KMS-11 (cell line): ENCODE data around the gene ZCRB1.

Experiments used
- H2AFZ ChIP-seq: fragments of 200-600 bp; sonication (generic); 2 replicates; pipeline ENCODE4 v1.6.1; 2016; ENCODE audit warnings: antibody characterized with exemption, mixed run types, low read depth
- H3K27ac ChIP-seq: fragments of 200-600 bp; sonication (generic); 2 replicates; pipeline ENCODE4 v1.6.1; 2016; ENCODE audit warnings: mild to moderate bottlenecking, mixed run types
- H3K27me3 ChIP-seq: fragments of 200-600 bp; sonication (generic); 2 replicates; pipeline ENCODE4 v1.6.1; 2017; ENCODE audit warnings: mild to moderate bottlenecking, low read depth, mixed run types, moderate library complexity; ENCODE audit not compliant: insufficient read depth
- H3K36me3 ChIP-seq: fragments of 200-600 bp; sonication (generic); 2 replicates; pipeline ENCODE4 v1.6.1; 2017; ENCODE audit warnings: mild to moderate bottlenecking, mixed run types; ENCODE audit not compliant: insufficient read depth
- H3K4me1 ChIP-seq: fragments of 200-600 bp; sonication (generic); 2 replicates; pipeline ENCODE4 v1.6.1; 2016; ENCODE audit warnings: mild to moderate bottlenecking, low read depth, mixed run types; ENCODE audit not compliant: poor library complexity, severe bottlenecking
- H3K4me2 ChIP-seq: fragments of 200-600 bp; sonication (generic); 2 replicates; pipeline ENCODE4 v1.7.0; 2016; ENCODE audit warnings: mild to moderate bottlenecking, mixed run types
- H3K4me3 ChIP-seq: fragments of 200-600 bp; sonication (generic); IDR thresholded peaks from 2 replicates; pipeline ENCODE4 v1.6.1; 2017; ENCODE audit warnings: low read depth, low read length, mixed read lengths; ENCODE audit not compliant: insufficient read depth
- H3K79me2 ChIP-seq: fragments of 200-600 bp; sonication (generic); 2 replicates; pipeline ENCODE4 v1.6.1; 2016; ENCODE audit warnings: low read depth, mixed run types; ENCODE audit not compliant: insufficient read depth
- H3K9ac ChIP-seq: fragments of 200-600 bp; sonication (generic); 2 replicates; pipeline ENCODE4 v1.6.1; 2016; ENCODE audit warnings: mild to moderate bottlenecking, mixed run types
- H4K20me1 ChIP-seq: fragments of 200-600 bp; sonication (generic); 2 replicates; pipeline ENCODE4 v1.6.1; 2016; ENCODE audit warnings: mild to moderate bottlenecking, mixed run types; ENCODE audit not compliant: insufficient read depth
- TF ChIP-seq, protein P1 (sequence below): fragments of 200-600 bp; sonication (generic); conservative IDR thresholded peaks from 2 replicates; pipeline ENCODE4 v1.6.1; 2017; ENCODE audit warnings: low read depth, mild to moderate bottlenecking, antibody characterized with exemption, low read length, moderate library complexity, mixed read lengths

The ZCRB1 gene

DNA sequence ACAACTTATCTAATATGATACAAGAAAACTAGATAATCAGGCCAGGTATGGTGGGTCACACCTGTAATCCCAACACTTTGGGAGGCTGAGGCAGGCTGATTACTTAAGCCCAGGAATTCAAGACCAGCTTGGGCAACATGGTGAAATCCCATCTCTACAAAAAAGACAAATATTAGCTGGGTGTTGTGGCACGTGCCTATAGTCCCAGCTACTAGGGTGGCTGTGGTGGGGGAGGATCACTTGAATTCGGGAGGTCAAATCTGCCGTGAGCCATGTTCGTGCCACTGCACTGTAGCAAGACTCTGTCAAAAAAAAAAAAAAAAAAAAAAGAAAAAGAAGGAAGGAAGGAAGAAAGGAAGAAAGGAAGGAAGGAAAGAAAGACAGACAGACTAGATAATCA, 27.0 kb downstream of the ZCRB1 start:
- Histone ChIP-seq H3K4me2 (peak overlapping the region; percentile 97), H3K79me2 (no peaks in the 10 kb centered on the region), H3K4me1 (peaks cover 29% of the 10 kb centered on the region), H3K27me3 (no peaks in the 10 kb centered on the region), H2AFZ (peak overlapping the region; percentile 86), H3K36me3 (no peaks in the 10 kb centered on the region), H3K9ac (peak overlapping the region; percentile 63; the same call in 1 of the 2 replicates), H4K20me1 (no peaks in the 10 kb centered on the region), H3K4me3 (no peak overlapping the region), H3K27ac (peak overlapping the region; percentile 88)
- TF ChIP-seq, protein P1, sequence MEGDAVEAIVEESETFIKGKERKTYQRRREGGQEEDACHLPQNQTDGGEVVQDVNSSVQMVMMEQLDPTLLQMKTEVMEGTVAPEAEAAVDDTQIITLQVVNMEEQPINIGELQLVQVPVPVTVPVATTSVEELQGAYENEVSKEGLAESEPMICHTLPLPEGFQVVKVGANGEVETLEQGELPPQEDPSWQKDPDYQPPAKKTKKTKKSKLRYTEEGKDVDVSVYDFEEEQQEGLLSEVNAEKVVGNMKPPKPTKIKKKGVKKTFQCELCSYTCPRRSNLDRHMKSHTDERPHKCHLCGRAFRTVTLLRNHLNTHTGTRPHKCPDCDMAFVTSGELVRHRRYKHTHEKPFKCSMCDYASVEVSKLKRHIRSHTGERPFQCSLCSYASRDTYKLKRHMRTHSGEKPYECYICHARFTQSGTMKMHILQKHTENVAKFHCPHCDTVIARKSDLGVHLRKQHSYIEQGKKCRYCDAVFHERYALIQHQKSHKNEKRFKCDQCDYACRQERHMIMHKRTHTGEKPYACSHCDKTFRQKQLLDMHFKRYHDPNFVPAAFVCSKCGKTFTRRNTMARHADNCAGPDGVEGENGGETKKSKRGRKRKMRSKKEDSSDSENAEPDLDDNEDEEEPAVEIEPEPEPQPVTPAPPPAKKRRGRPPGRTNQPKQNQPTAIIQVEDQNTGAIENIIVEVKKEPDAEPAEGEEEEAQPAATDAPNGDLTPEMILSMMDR: no peak

DNA sequence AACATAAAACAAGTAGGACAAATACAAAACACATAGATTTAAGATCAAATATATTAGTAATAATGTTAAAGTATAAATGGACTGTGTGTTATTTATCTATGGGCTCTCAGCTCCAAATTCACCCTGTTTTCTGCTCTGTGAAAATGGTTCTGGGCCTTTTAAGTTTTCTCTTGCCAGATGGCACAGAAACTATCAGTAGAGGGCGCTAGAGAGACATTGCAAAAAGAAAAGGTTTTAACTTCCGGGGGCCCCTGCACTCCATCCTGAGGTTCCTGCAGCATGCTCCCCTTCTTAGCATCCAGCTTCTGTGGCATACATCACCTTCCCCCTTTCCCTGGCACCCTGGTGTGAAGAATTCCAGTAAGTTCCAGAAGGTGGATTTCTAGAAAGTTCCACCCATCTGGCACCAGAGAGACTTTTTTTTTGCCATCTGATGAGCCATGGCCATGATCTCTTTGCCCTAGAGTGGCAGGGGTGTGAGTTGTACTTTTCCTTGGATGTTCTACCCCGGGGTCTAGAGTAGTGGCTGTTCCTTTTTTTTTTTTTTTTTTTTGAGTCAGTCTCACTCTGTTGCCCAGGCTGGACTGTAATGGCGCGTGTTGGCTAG, 29.3 kb downstream of the ZCRB1 start:
- Histone ChIP-seq H3K27me3 (no peaks in the 10 kb centered on the region), H3K79me2 (no peaks in the 10 kb centered on the region), H3K4me3 (no peak overlapping the region), H2AFZ (no peak overlapping the region), H4K20me1 (no peaks in the 10 kb centered on the region), H3K4me2 (no peak overlapping the region), H3K4me1 (peaks cover 29% of the 10 kb centered on the region), H3K27ac (no peak overlapping the region), H3K36me3 (no peaks in the 10 kb centered on the region), H3K9ac (no peak overlapping the region)
- TF ChIP-seq, protein P1: peak; percentile 77

DNA sequence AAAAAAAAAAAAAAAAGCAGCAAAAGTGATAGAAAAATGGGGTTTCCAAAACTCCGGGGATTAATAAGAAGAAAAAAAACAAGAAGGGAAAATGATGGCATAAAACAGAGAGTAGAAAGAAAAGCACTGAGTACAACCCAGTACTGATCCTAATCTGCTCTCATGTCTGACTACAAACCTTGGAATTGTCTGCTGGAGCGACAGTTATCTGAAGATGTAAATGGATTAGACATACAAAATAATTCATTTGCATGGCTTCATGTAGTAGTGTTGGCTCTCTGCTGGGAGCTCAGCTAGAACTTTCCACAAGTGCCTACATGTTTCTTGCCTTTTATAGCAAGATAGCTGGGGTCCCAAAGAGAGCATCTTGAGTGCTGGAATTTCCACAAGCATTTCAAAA, 34.2 kb downstream of the ZCRB1 start:
- Histone ChIP-seq H2AFZ (no peak overlapping the region), H3K27me3 (no peaks in the 10 kb centered on the region), H3K4me3 (no peak overlapping the region), H4K20me1 (no peaks in the 10 kb centered on the region), H3K4me2 (no peak overlapping the region), H3K79me2 (no peaks in the 10 kb centered on the region), H3K9ac (no peak overlapping the region), H3K36me3 (no peaks in the 10 kb centered on the region), H3K4me1 (no peaks in the 10 kb centered on the region), H3K27ac (no peak overlapping the region)
- TF ChIP-seq, protein P1: no peak

DNA sequence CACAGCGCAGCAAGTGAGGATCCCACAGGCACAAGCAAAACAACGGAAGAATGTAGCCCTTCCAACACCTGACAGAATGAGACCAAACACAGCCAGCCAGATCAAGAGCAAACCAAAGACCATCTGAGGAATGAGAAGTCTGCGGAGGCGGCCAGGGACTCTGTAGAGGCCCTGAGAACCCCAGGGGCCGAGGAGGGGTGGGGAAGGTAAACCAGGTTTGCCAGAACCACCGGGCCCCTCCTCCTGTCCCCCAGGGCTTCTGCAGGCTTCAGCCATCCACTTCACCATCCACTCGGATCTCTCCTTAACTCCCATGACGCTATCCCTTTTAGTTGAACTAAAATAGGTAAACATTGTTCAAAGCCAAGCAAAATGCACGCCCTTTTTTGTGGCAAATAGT, 37.4 kb downstream of the ZCRB1 start:
- TF ChIP-seq, protein P1: no peak
- Histone ChIP-seq H3K9ac (no peak overlapping the region), H3K4me1 (no peaks in the 10 kb centered on the region), H2AFZ (no peak overlapping the region), H3K79me2 (no peaks in the 10 kb centered on the region), H3K27ac (no peak overlapping the region), H3K36me3 (no peaks in the 10 kb centered on the region), H3K4me2 (no peak overlapping the region), H3K27me3 (no peaks in the 10 kb centered on the region), H3K4me3 (no peak overlapping the region), H4K20me1 (no peaks in the 10 kb centered on the region)
